Measurements from ENCODE around the gene ZMIZ1. TPM values are rescaled to one million over a fixed set of nuclear protein-coding genes. Genes with fewer than 3 reads are reported as not detected.

ZMIZ1 gene
- total and polyA plus RNA-seq, 2 experiments from 2014 or later = 9.2 to 30.9 TPM

DNA sequence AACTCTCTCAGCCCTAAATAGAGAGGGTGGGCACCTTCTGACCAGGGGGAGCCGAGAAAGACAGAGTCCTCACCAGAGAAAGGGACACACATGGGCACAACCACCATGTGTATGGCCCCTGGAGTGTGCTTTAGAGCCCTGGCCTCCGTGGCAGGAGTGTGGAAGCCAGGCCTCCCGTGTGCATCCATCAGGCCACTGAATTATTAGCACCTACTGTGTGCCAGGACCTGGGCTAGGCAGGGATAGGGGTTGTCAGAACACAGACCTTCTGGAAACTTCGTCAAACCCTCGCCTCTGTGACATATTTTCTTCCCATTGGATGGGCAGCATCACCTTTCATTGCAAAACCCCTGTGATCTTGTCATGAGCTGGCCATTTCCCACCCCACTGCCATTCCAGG, 78.5 kb downstream of the ZMIZ1 start:
- peaks cover 2% of the 10 kb centered on the region; the same call in 2 of the 3 replicates for H3K36me3 Mint-ChIP-seq (ENCODE audit: low read depth)
- Histone ChIP-seq H3K79me2 (replicated peaks; ENCODE audit: insufficient read depth) (0 out of 2 replicates have a peak, but pooled peaks cover 4% of the 10 kb centered on the region), H3K4me3 (no peak overlapping the region), H3K4me1 (ENCODE audit: insufficient read depth) (peaks cover 21% of the 10 kb centered on the region; the same call in 1 of the 2 replicates), H3K4me2 (no peak overlapping the region), H3K36me3 (ENCODE audit: insufficient read depth) (no peaks in the 10 kb centered on the region), H4K20me1 (replicated peaks; ENCODE audit: insufficient read depth) (no peaks in the 10 kb centered on the region), H2AFZ (no peak overlapping the region), H3K9me2 (ENCODE audit: insufficient read depth) (no peaks in the 10 kb centered on the region), H3F3A (replicated peaks; ENCODE audit: low read depth) (no peaks in the 10 kb centered on the region), H3K27ac (ENCODE audit: low read depth) (no peak overlapping the region), H3K27me3 (ENCODE audit: insufficient read depth) (no peaks in the 10 kb centered on the region)
- no peak overlapping the region for H3K4me3 Mint-ChIP-seq
- H3K4me1 Mint-ChIP-seq = peaks cover 41% of the 10 kb centered on the region
- H3K27me3 Mint-ChIP-seq (ENCODE audit: insufficient read depth, low read depth, poor library complexity) = peaks cover 17% of the 10 kb centered on the region
- DNase-seq (ENCODE audit: low spot score) (no peak), ATAC-seq (no peak)
- H3K27ac Mint-ChIP-seq = no peak overlapping the region
- H3K9me3 Mint-ChIP-seq = no peaks in the 10 kb centered on the region
- TF ChIP-seq, protein P1, sequence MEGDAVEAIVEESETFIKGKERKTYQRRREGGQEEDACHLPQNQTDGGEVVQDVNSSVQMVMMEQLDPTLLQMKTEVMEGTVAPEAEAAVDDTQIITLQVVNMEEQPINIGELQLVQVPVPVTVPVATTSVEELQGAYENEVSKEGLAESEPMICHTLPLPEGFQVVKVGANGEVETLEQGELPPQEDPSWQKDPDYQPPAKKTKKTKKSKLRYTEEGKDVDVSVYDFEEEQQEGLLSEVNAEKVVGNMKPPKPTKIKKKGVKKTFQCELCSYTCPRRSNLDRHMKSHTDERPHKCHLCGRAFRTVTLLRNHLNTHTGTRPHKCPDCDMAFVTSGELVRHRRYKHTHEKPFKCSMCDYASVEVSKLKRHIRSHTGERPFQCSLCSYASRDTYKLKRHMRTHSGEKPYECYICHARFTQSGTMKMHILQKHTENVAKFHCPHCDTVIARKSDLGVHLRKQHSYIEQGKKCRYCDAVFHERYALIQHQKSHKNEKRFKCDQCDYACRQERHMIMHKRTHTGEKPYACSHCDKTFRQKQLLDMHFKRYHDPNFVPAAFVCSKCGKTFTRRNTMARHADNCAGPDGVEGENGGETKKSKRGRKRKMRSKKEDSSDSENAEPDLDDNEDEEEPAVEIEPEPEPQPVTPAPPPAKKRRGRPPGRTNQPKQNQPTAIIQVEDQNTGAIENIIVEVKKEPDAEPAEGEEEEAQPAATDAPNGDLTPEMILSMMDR (conservative IDR thresholded peaks at IDR 0.05; ENCODE audit: low read depth in 2 of 2) = no peak
- TF ChIP-seq, protein P2, sequence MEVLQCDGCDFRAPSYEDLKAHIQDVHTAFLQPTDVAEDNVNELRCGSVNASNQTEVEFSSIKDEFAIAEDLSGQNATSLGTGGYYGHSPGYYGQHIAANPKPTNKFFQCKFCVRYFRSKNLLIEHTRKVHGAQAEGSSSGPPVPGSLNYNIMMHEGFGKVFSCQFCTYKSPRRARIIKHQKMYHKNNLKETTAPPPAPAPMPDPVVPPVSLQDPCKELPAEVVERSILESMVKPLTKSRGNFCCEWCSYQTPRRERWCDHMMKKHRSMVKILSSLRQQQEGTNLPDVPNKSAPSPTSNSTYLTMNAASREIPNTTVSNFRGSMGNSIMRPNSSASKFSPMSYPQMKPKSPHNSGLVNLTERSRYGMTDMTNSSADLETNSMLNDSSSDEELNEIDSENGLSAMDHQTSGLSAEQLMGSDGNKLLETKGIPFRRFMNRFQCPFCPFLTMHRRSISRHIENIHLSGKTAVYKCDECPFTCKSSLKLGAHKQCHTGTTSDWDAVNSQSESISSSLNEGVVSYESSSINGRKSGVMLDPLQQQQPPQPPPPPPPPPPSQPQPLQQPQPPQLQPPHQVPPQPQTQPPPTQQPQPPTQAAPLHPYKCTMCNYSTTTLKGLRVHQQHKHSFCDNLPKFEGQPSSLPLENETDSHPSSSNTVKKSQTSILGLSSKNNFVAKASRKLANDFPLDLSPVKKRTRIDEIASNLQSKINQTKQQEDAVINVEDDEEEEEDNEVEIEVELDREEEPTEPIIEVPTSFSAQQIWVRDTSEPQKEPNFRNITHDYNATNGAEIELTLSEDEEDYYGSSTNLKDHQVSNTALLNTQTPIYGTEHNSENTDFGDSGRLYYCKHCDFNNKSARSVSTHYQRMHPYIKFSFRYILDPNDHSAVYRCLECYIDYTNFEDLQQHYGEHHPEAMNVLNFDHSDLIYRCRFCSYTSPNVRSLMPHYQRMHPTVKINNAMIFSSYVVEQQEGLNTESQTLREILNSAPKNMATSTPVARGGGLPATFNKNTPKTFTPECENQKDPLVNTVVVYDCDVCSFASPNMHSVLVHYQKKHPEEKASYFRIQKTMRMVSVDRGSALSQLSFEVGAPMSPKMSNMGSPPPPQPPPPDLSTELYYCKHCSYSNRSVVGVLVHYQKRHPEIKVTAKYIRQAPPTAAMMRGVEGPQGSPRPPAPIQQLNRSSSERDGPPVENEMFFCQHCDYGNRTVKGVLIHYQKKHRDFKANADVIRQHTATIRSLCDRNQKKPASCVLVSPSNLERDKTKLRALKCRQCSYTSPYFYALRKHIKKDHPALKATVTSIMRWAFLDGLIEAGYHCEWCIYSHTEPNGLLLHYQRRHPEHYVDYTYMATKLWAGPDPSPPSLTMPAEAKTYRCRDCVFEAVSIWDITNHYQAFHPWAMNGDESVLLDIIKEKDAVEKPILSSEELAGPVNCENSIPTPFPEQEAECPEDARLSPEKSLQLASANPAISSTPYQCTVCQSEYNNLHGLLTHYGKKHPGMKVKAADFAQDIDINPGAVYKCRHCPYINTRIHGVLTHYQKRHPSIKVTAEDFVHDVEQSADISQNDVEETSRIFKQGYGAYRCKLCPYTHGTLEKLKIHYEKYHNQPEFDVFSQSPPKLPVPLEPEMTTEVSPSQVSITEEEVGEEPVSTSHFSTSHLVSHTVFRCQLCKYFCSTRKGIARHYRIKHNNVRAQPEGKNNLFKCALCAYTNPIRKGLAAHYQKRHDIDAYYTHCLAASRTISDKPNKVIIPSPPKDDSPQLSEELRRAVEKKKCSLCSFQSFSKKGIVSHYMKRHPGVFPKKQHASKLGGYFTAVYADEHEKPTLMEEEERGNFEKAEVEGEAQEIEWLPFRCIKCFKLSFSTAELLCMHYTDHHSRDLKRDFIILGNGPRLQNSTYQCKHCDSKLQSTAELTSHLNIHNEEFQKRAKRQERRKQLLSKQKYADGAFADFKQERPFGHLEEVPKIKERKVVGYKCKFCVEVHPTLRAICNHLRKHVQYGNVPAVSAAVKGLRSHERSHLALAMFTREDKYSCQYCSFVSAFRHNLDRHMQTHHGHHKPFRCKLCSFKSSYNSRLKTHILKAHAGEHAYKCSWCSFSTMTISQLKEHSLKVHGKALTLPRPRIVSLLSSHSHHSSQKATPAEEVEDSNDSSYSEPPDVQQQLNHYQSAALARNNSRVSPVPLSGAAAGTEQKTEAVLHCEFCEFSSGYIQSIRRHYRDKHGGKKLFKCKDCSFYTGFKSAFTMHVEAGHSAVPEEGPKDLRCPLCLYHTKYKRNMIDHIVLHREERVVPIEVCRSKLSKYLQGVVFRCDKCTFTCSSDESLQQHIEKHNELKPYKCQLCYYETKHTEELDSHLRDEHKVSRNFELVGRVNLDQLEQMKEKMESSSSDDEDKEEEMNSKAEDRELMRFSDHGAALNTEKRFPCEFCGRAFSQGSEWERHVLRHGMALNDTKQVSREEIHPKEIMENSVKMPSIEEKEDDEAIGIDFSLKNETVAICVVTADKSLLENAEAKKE (CRISPR knock-in tag; IDR thresholded peaks at IDR 0.05) = no peak
- no peak for TF ChIP-seq NANOG (IDR thresholded peaks at IDR 0.05; ENCODE audit: borderline replicate concordance)
- no peak for TF ChIP-seq POLR2AphosphoS5 (IDR thresholded peaks at IDR 0.05; ENCODE audit: low read depth)
- TF ChIP-seq EZH2phosphoT487 (IDR thresholded peaks at IDR 0.05; ENCODE audit: unreplicated experiment) = no peak
- no peak for TF ChIP-seq ZNF331 (CRISPR knock-in tag; IDR thresholded peaks at IDR 0.05; ENCODE audit: low read depth)
- no peak for TF ChIP-seq EZH2 (IDR thresholded peaks at IDR 0.05; ENCODE audit: low read depth, unreplicated experiment)
- TF ChIP-seq STAT1 (IDR thresholded peaks at IDR 0.05; ENCODE audit: unreplicated experiment) = no peak
- no peak for TF ChIP-seq CREB1 (CRISPR knock-in tag; IDR thresholded peaks at IDR 0.05; ENCODE audit: low read depth)
- TF ChIP-seq, protein P3, sequence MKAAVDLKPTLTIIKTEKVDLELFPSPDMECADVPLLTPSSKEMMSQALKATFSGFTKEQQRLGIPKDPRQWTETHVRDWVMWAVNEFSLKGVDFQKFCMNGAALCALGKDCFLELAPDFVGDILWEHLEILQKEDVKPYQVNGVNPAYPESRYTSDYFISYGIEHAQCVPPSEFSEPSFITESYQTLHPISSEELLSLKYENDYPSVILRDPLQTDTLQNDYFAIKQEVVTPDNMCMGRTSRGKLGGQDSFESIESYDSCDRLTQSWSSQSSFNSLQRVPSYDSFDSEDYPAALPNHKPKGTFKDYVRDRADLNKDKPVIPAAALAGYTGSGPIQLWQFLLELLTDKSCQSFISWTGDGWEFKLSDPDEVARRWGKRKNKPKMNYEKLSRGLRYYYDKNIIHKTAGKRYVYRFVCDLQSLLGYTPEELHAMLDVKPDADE (IDR thresholded peaks at IDR 0.05) = no peak

Data from GM23338 (cell line).